ENCODE data around the gene GGTLC1. TPM values are rescaled to one million over a fixed set of nuclear protein-coding genes. Genes with fewer than 3 reads are reported as not detected.

GGTLC1 gene
- total RNA-seq, 2 donors from 2014 or later: not detected

Other genes starting within 250 kb of the GGTLC1 start
- gene CST1, start 237.8 kb downstream of the GGTLC1 start, total RNA-seq: not detected
- not detected for gene CST2, start 162.1 kb downstream of the GGTLC1 start, total RNA-seq
- gene CST5, start 109.0 kb downstream of the GGTLC1 start, total RNA-seq: not detected

Measured in left colon (tissue), 2 donors.